K562 (cell line): ENCODE data around the gene CLEC17A. TPM values are rescaled to one million over a fixed set of nuclear protein-coding genes. Genes with fewer than 3 reads are reported as not detected.

Experiments used
- ATAC-seq: fragments of 200-7000 bp; cut with Tn5 transposase; 3 replicates; pipeline ENCODE4 v1.9.1; 2020; ENCODE audit warnings: moderate library complexity
- BruUV-seq: library from RNA; stranded (reverse); fragments of 400-500 nt; replicated peaks from 2 replicates; lab custom pipeline; 2021; lab: Mats Ljungman, UMichigan
- CTCF ChIA-PET: fragments of 300-600 bp; formaldehyde crosslinking; extraction: SDS; loops from one replicate; lab custom pipeline; 2021; ENCODE audit warnings: low intra/inter-chr PET ratio; lab: Yijun Ruan, JAX
- POLR2A ChIA-PET: fragments of 300-600, 350-650 bp; sonication (Branson Sonifier 250); formaldehyde crosslinking; extraction: SDS; loops from one replicate; lab custom pipeline; 2021; ENCODE audit warnings: antibody characterized with exemption, inconsistent platforms; lab: Yijun Ruan, JAX
- DNase-seq, 4 experiments: peaks; one replicate each; pipeline versions ENCODE4 v3.0.0 to v3.0.0-alpha.2; 2011 to 2018; ENCODE audit warnings: low spot score in 3 of 4, mixed read lengths in 3 of 4; ENCODE audit errors: extremely low read depth in 1 of 4
- FAIRE-seq: peaks from 2 replicates; lab custom pipeline; 2011; peaks lifted over from hg19 to GRCh38; lab: Jason Lieb, UNC
- H2AFZ ChIP-seq: 2 replicates; pipeline ENCODE4 v1.6.0; 2011; ENCODE audit warnings: low read depth, low read length, control low read depth, inconsistent platforms
- H3K27ac ChIP-seq: fragments of 200-600 bp; 3 replicates; pipeline ENCODE4 v1.8.0; 2011; ENCODE audit warnings: low read depth, mild to moderate bottlenecking, control low read depth, inconsistent platforms, low read length, moderate library complexity, mixed read lengths; ENCODE audit errors: extremely low read depth
- H3K27me3 ChIP-seq, 2 experiments: fragments of 300-600 bp in 1 of 2; 2 replicates in 1 of 2; 3 replicates in 1 of 2; pipeline versions ENCODE4 v1.6.0 to v1.8.0; 2011; ENCODE audit warnings: inconsistent platforms in 2 of 2, low read length in 2 of 2, mild to moderate bottlenecking in 1 of 2, mixed read lengths in 1 of 2, moderate library complexity in 1 of 2; ENCODE audit not compliant: control insufficient read depth in 2 of 2, insufficient read depth in 2 of 2
- H3K36me3 ChIP-seq: fragments of 300-600 bp; 3 replicates; pipeline ENCODE4 v1.8.0; 2011; ENCODE audit warnings: mild to moderate bottlenecking, low read length, inconsistent platforms; ENCODE audit not compliant: control insufficient read depth, insufficient read depth
- H3K4me1 ChIP-seq, 2 experiments: fragments of 200-600 bp in 1 of 2; replicated peaks in 1 of 2; 2 replicates in 1 of 2; 3 replicates in 1 of 2; pipeline versions ENCODE4 v1.5.1 to v1.8.0; 2011; ENCODE audit warnings: inconsistent platforms in 2 of 2, low read length in 2 of 2, mild to moderate bottlenecking in 1 of 2, mixed read lengths in 1 of 2, moderate library complexity in 1 of 2; ENCODE audit not compliant: control insufficient read depth in 2 of 2, insufficient read depth in 2 of 2
- H3K4me2 ChIP-seq: 2 replicates; pipeline ENCODE4 v1.6.1; 2011; ENCODE audit warnings: low read length, control low read depth, inconsistent platforms, mixed read lengths; ENCODE audit not compliant: insufficient read depth
- H3K4me3 ChIP-seq: fragments of 200-600 bp; sonication (generic), shearing (Covaris generic); 2 replicates; pipeline ENCODE4 v1.5.1; 2016; ENCODE audit warnings: control low read depth, inconsistent platforms
- H3K79me2 ChIP-seq: fragments of 200-600 bp; 3 replicates; pipeline ENCODE4 v1.8.0; 2011; ENCODE audit warnings: low read length, inconsistent platforms; ENCODE audit not compliant: control insufficient read depth, insufficient read depth
- H3K9ac ChIP-seq, 2 experiments: 2 replicates each; pipeline versions ENCODE4 v1.6.0 to v1.6.1; 2011; ENCODE audit warnings: low read depth in 2 of 2, low read length in 2 of 2, control low read depth in 1 of 2, inconsistent platforms in 1 of 2, mild to moderate bottlenecking in 1 of 2, mixed read lengths in 1 of 2; ENCODE audit not compliant: insufficient read depth in 1 of 2
- H3K9me1 ChIP-seq: one replicate; pipeline ENCODE4 v1.6.0; 2011; ENCODE audit warnings: inconsistent platforms, mild to moderate bottlenecking, low read length, moderate library complexity; ENCODE audit not compliant: control insufficient read depth, insufficient read depth
- H3K9me3 ChIP-seq: replicated peaks from 2 replicates; pipeline ENCODE4 v1.5.1; 2011; ENCODE audit warnings: low read depth, low read length, inconsistent platforms; ENCODE audit not compliant: control insufficient read depth, insufficient read depth
- H4K20me1 ChIP-seq: replicated peaks from 2 replicates; pipeline ENCODE4 v1.6.1; 2011; ENCODE audit warnings: low read length, inconsistent platforms, mixed read lengths; ENCODE audit not compliant: control insufficient read depth, insufficient read depth
- BHLHE40 ChIP-seq: IDR thresholded peaks from 2 replicates; pipeline ENCODE4 v1.6.1; 2011; ENCODE audit warnings: low read length, improper control_type of control experiment
- KDM4B ChIP-seq, 2 experiments: fragments of 450-650 bp in 1 of 2; sonication (generic) in 1 of 2; IDR thresholded peaks; 2 replicates each; pipeline ENCODE4 v1.6.1; 2016 to 2017; ENCODE audit warnings: borderline replicate concordance in 2 of 2, antibody characterized with exemption in 1 of 2, low read depth in 1 of 2, mild to moderate bottlenecking in 1 of 2
- MEIS2 ChIP-seq: fragments of 450-650 bp; IDR thresholded peaks from 2 replicates; pipeline ENCODE4 v1.6.1; 2014; ENCODE audit warnings: mild to moderate bottlenecking; ENCODE audit not compliant: partially characterized antibody
- NR2C2 ChIP-seq, 2 experiments: fragments of 200-800 bp in 1 of 2; sonication (Bioruptor generic) in 1 of 2; sonication (generic) in 1 of 2; formaldehyde crosslinking in 1 of 2; IDR thresholded peaks; 2 replicates each; pipeline versions ENCODE4 v1.6.1 to v1.8.0; 2016 to 2022; ENCODE audit warnings: mild to moderate bottlenecking in 1 of 2, missing compliant biosample characterization in 1 of 2, missing genetic modification characterization in 1 of 2, missing genetic modification reagents in 1 of 2
- WGBS: fragments of 100-300 bp; shearing (Covaris generic); methylation state at CpG from one replicate; pipeline ENCODE4 v1.1.6; 2016; ENCODE audit warnings: low coverage, mixed read lengths; ENCODE audit not compliant: insufficient coverage; ENCODE audit errors: missing lambda C conversion rate; 5-methylcytosine and 5-hydroxymethylcytosine counted together
- in situ Hi-C: fragments of 300-500 bp; cut with MboI; formaldehyde crosslinking; loops from 4 replicates; pipeline ENCODE4 v1.15.0; 2018; ENCODE audit warnings: inconsistent platforms, mixed read lengths
- intact Hi-C: fragments of 100-400 bp; cut with micrococcal nuclease; formaldehyde crosslinking; loops from 2 replicates; pipeline ENCODE4 v1.14.2; 2022
- polyA plus RNA-seq, 8 experiments: library from polyadenylated mRNA; depleted of rRNA in 4 of 8; stranded (reverse) in 5 of 8; unstranded in 3 of 8; fragments of >200 nt; fragmentation: Nextera tagmentation in 2 of 8; fragmentation: Illumina TruSeq in 1 of 8; extraction: Ambion mirVana in 2 of 8; extraction: Trizol in 1 of 8; gene quantifications; 2 replicates each; pipeline versions ENCODE4 v1.2.1 to v1.2.3, GENCODE V29; 2011 to 2014; ENCODE audit warnings: inconsistent platforms in 1 of 8, missing spikeins in 1 of 8
- small RNA-seq: library from RNA; depleted of rRNA; stranded (forward); fragments of <200 nt; gene quantifications from one replicate; pipeline ENCODE3, GENCODE V24; 2014
- total RNA-seq, 7 experiments: library from RNA; depleted of rRNA in 6 of 7; stranded (reverse); fragments of >200 nt in 6 of 7; fragmentation: Illumina TruSeq in 2 of 7; extraction: Trizol in 2 of 7; gene quantifications; 2 replicates each; pipeline versions ENCODE4 v1.2.1 to v1.2.3, GENCODE V29; 2011 to 2021; ENCODE audit warnings: low replicate concordance in 1 of 7

Gene CLEC17A
- total and polyA plus RNA-seq, 9 of the 15 experiments (the other 6 are each of a cell fraction or from before 2014, with no cell fraction given) = 0.03 TPM; not detected in 8

GRCh38 chr19:14661372-14661924 lies 78.6 kb downstream of the CLEC17A start:
- ChIA-PET POLR2A (no interaction called here), CTCF (no interaction called here)
- H3K36me3 ChIP-seq = no peaks in the 10 kb centered on the region
- no peaks in the 10 kb centered on the region for H3K9me3 ChIP-seq
- no peaks in the 10 kb centered on the region for H3K4me1 ChIP-seq
- H3K27ac ChIP-seq = no peak overlapping the region
- H3K4me3 ChIP-seq = no peak overlapping the region
- intact Hi-C loops = no loop called here
- 2% methylated on average over 12 of the region's 12 CpGs for WGBS
- in situ Hi-C loops = no loop called here
- DNase-seq (no peak), ATAC-seq (no peak), FAIRE-seq (no peak)
- no TSS peak for BruUV-seq
- H3K9ac ChIP-seq = no peak overlapping the region
- H3K9me1 ChIP-seq = no peaks in the 10 kb centered on the region
- no peak overlapping the region for H3K4me2 ChIP-seq
- H2AFZ ChIP-seq = no peak overlapping the region
- H3K27me3 ChIP-seq = peaks cover 18 to 21% of the 10 kb centered on the region in 2 experiments
- no peaks in the 10 kb centered on the region for H4K20me1 ChIP-seq
- TF ChIP-seq BHLHE40 (no peak), NR2C2 (CRISPR knock-in tag; IDR thresholded peaks at IDR 0.05) (no peak), NR2C2 (tag; IDR thresholded peaks at IDR 0.05) (no peak), KDM4B (IDR thresholded peaks at IDR 0.05; ENCODE audit: borderline replicate concordance in 2 of 2, low read depth in 1 of 2) (no peak), MEIS2 (peak; percentile 11)
- no peaks in the 10 kb centered on the region for H3K79me2 ChIP-seq

Small RNA genes lying within 50 kb of the gene (small RNA-seq; reads per million reads assigned to genes)
- gene AC022149.2 = not detected
- not detected for gene RN7SL842P

Other genes with a start within 250 kb of the CLEC17A start
Only the 7 nearest of the 11 such genes appear.
- gene PTGER1, start 107.7 kb upstream of the CLEC17A start, total RNA-seq (2014; rRNA removed) = 0.27 and 0.29 TPM in 2 replicates
- gene PTGER1, start 107.7 kb upstream of the CLEC17A start, total RNA-seq (2014; rRNA removed; fragmentation: Illumina TruSeq; extraction: Trizol) = not detected in 2 replicates
- gene PTGER1, start 107.7 kb upstream of the CLEC17A start, total RNA-seq (2015; rRNA removed; fragmentation: Illumina TruSeq; extraction: Trizol) = not detected in 2 replicates
- 0.29 and 0.35 TPM in 2 replicates for gene PTGER1, start 107.7 kb upstream of the CLEC17A start, total RNA-seq (2021)
- 0.06 TPM in 1 of 2 replicates, not detected in the other for gene PTGER1, start 107.7 kb upstream of the CLEC17A start, polyA plus RNA-seq (2011; rRNA removed)
- gene PTGER1, start 107.7 kb upstream of the CLEC17A start, polyA plus RNA-seq (2014; fragmentation: Illumina TruSeq; extraction: Trizol) = not detected in 2 replicates
- gene PTGER1, start 107.7 kb upstream of the CLEC17A start, polyA plus RNA-seq (2014; fragmentation: Nextera tagmentation; extraction: Ambion mirVana) = not detected
- gene PTGER1, start 107.7 kb upstream of the CLEC17A start, polyA plus RNA-seq (2014; rRNA removed) = 0.34 and 0.36 TPM in 2 replicates
- 54.7 and 71.2 TPM in 2 replicates for gene GIPC1, start 87.0 kb upstream of the CLEC17A start, total RNA-seq (2014; rRNA removed)
- 7.8 and 12.0 TPM in 2 replicates for gene GIPC1, start 87.0 kb upstream of the CLEC17A start, total RNA-seq (2014; rRNA removed; fragmentation: Illumina TruSeq; extraction: Trizol)
- gene GIPC1, start 87.0 kb upstream of the CLEC17A start, total RNA-seq (2015; rRNA removed; fragmentation: Illumina TruSeq; extraction: Trizol) = 39.7 and 46.3 TPM in 2 replicates
- 49.7 and 51.7 TPM in 2 replicates for gene GIPC1, start 87.0 kb upstream of the CLEC17A start, total RNA-seq (2021)
- 24.8 and 26.6 TPM in 2 replicates for gene GIPC1, start 87.0 kb upstream of the CLEC17A start, polyA plus RNA-seq (2011; rRNA removed)
- gene GIPC1, start 87.0 kb upstream of the CLEC17A start, polyA plus RNA-seq (2014; fragmentation: Illumina TruSeq; extraction: Trizol) = 13.6 and 35.1 TPM in 2 replicates
- gene GIPC1, start 87.0 kb upstream of the CLEC17A start, polyA plus RNA-seq (2014; fragmentation: Nextera tagmentation; extraction: Ambion mirVana) = 1 to 10 TPM in 1 of 2 experiments, under 1 TPM in 1; 0.49 to 1.1 TPM
- gene GIPC1, start 87.0 kb upstream of the CLEC17A start, polyA plus RNA-seq (2014; rRNA removed) = 50.8 and 52.2 TPM in 2 replicates
- gene DNAJB1, start 64.7 kb upstream of the CLEC17A start, total RNA-seq (2014; rRNA removed) = 62.1 and 71.5 TPM in 2 replicates
- 51.2 and 60.9 TPM in 2 replicates for gene DNAJB1, start 64.7 kb upstream of the CLEC17A start, total RNA-seq (2014; rRNA removed; fragmentation: Illumina TruSeq; extraction: Trizol)
- 85.3 and 86.5 TPM in 2 replicates for gene DNAJB1, start 64.7 kb upstream of the CLEC17A start, total RNA-seq (2015; rRNA removed; fragmentation: Illumina TruSeq; extraction: Trizol)
- gene DNAJB1, start 64.7 kb upstream of the CLEC17A start, total RNA-seq (2021) = 94.8 and 99.9 TPM in 2 replicates
- gene DNAJB1, start 64.7 kb upstream of the CLEC17A start, polyA plus RNA-seq (2011; rRNA removed) = 83.5 and 113 TPM in 2 replicates
- gene DNAJB1, start 64.7 kb upstream of the CLEC17A start, polyA plus RNA-seq (2014; fragmentation: Illumina TruSeq; extraction: Trizol) = 78.3 and 100 TPM in 2 replicates
- gene DNAJB1, start 64.7 kb upstream of the CLEC17A start, polyA plus RNA-seq (2014; fragmentation: Nextera tagmentation; extraction: Ambion mirVana) = 10 to 100 TPM; 13.2 to 16.2 TPM
- gene DNAJB1, start 64.7 kb upstream of the CLEC17A start, polyA plus RNA-seq (2014; rRNA removed) = 61.7 and 79.2 TPM in 2 replicates
- gene TECR, start 53.5 kb upstream of the CLEC17A start, total RNA-seq (2014; rRNA removed) = 86.0 and 158 TPM in 2 replicates
- gene TECR, start 53.5 kb upstream of the CLEC17A start, total RNA-seq (2014; rRNA removed; fragmentation: Illumina TruSeq; extraction: Trizol) = 33.1 and 36.7 TPM in 2 replicates
- 81.9 and 91.6 TPM in 2 replicates for gene TECR, start 53.5 kb upstream of the CLEC17A start, total RNA-seq (2015; rRNA removed; fragmentation: Illumina TruSeq; extraction: Trizol)
- 186 and 195 TPM in 2 replicates for gene TECR, start 53.5 kb upstream of the CLEC17A start, total RNA-seq (2021)
- gene TECR, start 53.5 kb upstream of the CLEC17A start, polyA plus RNA-seq (2011; rRNA removed) = 68.0 and 169 TPM in 2 replicates
- gene TECR, start 53.5 kb upstream of the CLEC17A start, polyA plus RNA-seq (2014; fragmentation: Illumina TruSeq; extraction: Trizol) = 204 and 211 TPM in 2 replicates
- gene TECR, start 53.5 kb upstream of the CLEC17A start, polyA plus RNA-seq (2014; fragmentation: Nextera tagmentation; extraction: Ambion mirVana) = 10 to 100 TPM; 29.3 to 73.2 TPM
- 81.4 and 108 TPM in 2 replicates for gene TECR, start 53.5 kb upstream of the CLEC17A start, polyA plus RNA-seq (2014; rRNA removed)
- gene NDUFB7, start 11.0 kb upstream of the CLEC17A start, total RNA-seq (2014; rRNA removed) = 842 and 854 TPM in 2 replicates
- gene NDUFB7, start 11.0 kb upstream of the CLEC17A start, total RNA-seq (2014; rRNA removed; fragmentation: Illumina TruSeq; extraction: Trizol) = 7.4 and 14.9 TPM in 2 replicates
- 227 and 243 TPM in 2 replicates for gene NDUFB7, start 11.0 kb upstream of the CLEC17A start, total RNA-seq (2015; rRNA removed; fragmentation: Illumina TruSeq; extraction: Trizol)
- gene NDUFB7, start 11.0 kb upstream of the CLEC17A start, total RNA-seq (2021) = 289 and 313 TPM in 2 replicates
- 137 and 185 TPM in 2 replicates for gene NDUFB7, start 11.0 kb upstream of the CLEC17A start, polyA plus RNA-seq (2011; rRNA removed)
- 37.6 and 257 TPM in 2 replicates for gene NDUFB7, start 11.0 kb upstream of the CLEC17A start, polyA plus RNA-seq (2014; fragmentation: Illumina TruSeq; extraction: Trizol)
- gene NDUFB7, start 11.0 kb upstream of the CLEC17A start, polyA plus RNA-seq (2014; fragmentation: Nextera tagmentation; extraction: Ambion mirVana) = 10 to 100 TPM; 31.3 to 91.8 TPM
- 810 and 833 TPM in 2 replicates for gene NDUFB7, start 11.0 kb upstream of the CLEC17A start, polyA plus RNA-seq (2014; rRNA removed)
- not detected in 2 replicates for gene ADGRE3, start 91.8 kb downstream of the CLEC17A start, total RNA-seq (2014; rRNA removed)
- gene ADGRE3, start 91.8 kb downstream of the CLEC17A start, total RNA-seq (2014; rRNA removed; fragmentation: Illumina TruSeq; extraction: Trizol) = not detected in 2 replicates
- not detected in 2 replicates for gene ADGRE3, start 91.8 kb downstream of the CLEC17A start, total RNA-seq (2015; rRNA removed; fragmentation: Illumina TruSeq; extraction: Trizol)
- gene ADGRE3, start 91.8 kb downstream of the CLEC17A start, total RNA-seq (2021) = not detected in 2 replicates
- not detected in 2 replicates for gene ADGRE3, start 91.8 kb downstream of the CLEC17A start, polyA plus RNA-seq (2011; rRNA removed)
- not detected in 2 replicates for gene ADGRE3, start 91.8 kb downstream of the CLEC17A start, polyA plus RNA-seq (2014; fragmentation: Illumina TruSeq; extraction: Trizol)
- gene ADGRE3, start 91.8 kb downstream of the CLEC17A start, polyA plus RNA-seq (2014; fragmentation: Nextera tagmentation; extraction: Ambion mirVana) = not detected
- gene ADGRE3, start 91.8 kb downstream of the CLEC17A start, polyA plus RNA-seq (2014; rRNA removed) = not detected in 2 replicates
- 4.5 and 8.5 TPM in 2 replicates for gene ZNF333, start 107.0 kb downstream of the CLEC17A start, total RNA-seq (2014; rRNA removed)
- gene ZNF333, start 107.0 kb downstream of the CLEC17A start, total RNA-seq (2014; rRNA removed; fragmentation: Illumina TruSeq; extraction: Trizol) = 5.9 and 6.0 TPM in 2 replicates
- 4.1 and 5.2 TPM in 2 replicates for gene ZNF333, start 107.0 kb downstream of the CLEC17A start, total RNA-seq (2015; rRNA removed; fragmentation: Illumina TruSeq; extraction: Trizol)
- gene ZNF333, start 107.0 kb downstream of the CLEC17A start, total RNA-seq (2021) = 6.3 and 7.1 TPM in 2 replicates
- gene ZNF333, start 107.0 kb downstream of the CLEC17A start, polyA plus RNA-seq (2011; rRNA removed) = 10.3 and 11.4 TPM in 2 replicates
- 5.8 and 6.5 TPM in 2 replicates for gene ZNF333, start 107.0 kb downstream of the CLEC17A start, polyA plus RNA-seq (2014; fragmentation: Illumina TruSeq; extraction: Trizol)
- 1 to 10 TPM; 2.8 to 3.3 TPM for gene ZNF333, start 107.0 kb downstream of the CLEC17A start, polyA plus RNA-seq (2014; fragmentation: Nextera tagmentation; extraction: Ambion mirVana)
- gene ZNF333, start 107.0 kb downstream of the CLEC17A start, polyA plus RNA-seq (2014; rRNA removed) = 7.7 and 9.3 TPM in 2 replicates